ENCODE data around the gene ART3. TPM values are rescaled to one million over a fixed set of nuclear protein-coding genes. Genes with fewer than 3 reads are reported as not detected.

Gene ART3
- total RNA-seq, 1 donor from 2014 or later: not detected

GRCh38 chr4:76072760-76073159 lies 1.7 kb upstream of the ART3 start:
- DNase-seq: no peak

GRCh38 chr4:76074993-76075600 lies 588 bp downstream of the ART3 start:
- DNase-seq: no peak

GRCh38 chr4:76078033-76078613 lies 3.6 kb downstream of the ART3 start:
- DNase-seq: no peak

- no peak for DNase-seq
These were observed 9.0 kb downstream of the ART3 start for GRCh38 chr4:76083386-76083988.

GRCh38 chr4:76084542-76084941 lies 10.0 kb downstream of the ART3 start:
- DNase-seq: no peak

GRCh38 chr4:76087007-76087769 lies 12.7 kb downstream of the ART3 start:
- peak; percentile 84 for DNase-seq

GRCh38 chr4:76088719-76089118 lies 14.2 kb downstream of the ART3 start:
- no peak for DNase-seq

- DNase-seq: peak; percentile 81
These were observed 15.8 kb downstream of the ART3 start for GRCh38 chr4:76090241-76090691.

GRCh38 chr4:76091052-76091451 lies 16.5 kb downstream of the ART3 start:
- DNase-seq: no peak

- DNase-seq: no peak
These were observed 21.1 kb downstream of the ART3 start for GRCh38 chr4:76095568-76095967.

- DNase-seq: no peak
These were observed 21.6 kb downstream of the ART3 start for GRCh38 chr4:76096076-76096475.

GRCh38 chr4:76105652-76106051 lies 31.1 kb downstream of the ART3 start:
- DNase-seq: no peak

- no peak for DNase-seq
These were observed 31.9 kb downstream of the ART3 start for GRCh38 chr4:76106442-76106841.

- DNase-seq: no peak
These were observed 34.1 kb downstream of the ART3 start for GRCh38 chr4:76108467-76109181.

- no peak for DNase-seq
These were observed 42.3 kb downstream of the ART3 start for GRCh38 chr4:76116821-76117220.

- no peak for DNase-seq
These were observed 43.0 kb downstream of the ART3 start for GRCh38 chr4:76117536-76117935.

GRCh38 chr4:76120199-76120598 lies 45.7 kb downstream of the ART3 start:
- DNase-seq: no peak

- DNase-seq: no peak
These were observed 51.3 kb downstream of the ART3 start for GRCh38 chr4:76125816-76126215.

- no peak for DNase-seq
These were observed 53.2 kb downstream of the ART3 start for GRCh38 chr4:76127754-76128153.

GRCh38 chr4:76141241-76141640 lies 66.7 kb downstream of the ART3 start:
- DNase-seq: no peak

GRCh38 chr4:76144546-76144945 lies 70.0 kb downstream of the ART3 start:
- no peak for DNase-seq

- DNase-seq: peak; percentile 79
These were observed 73.1 kb downstream of the ART3 start for GRCh38 chr4:76147454-76148141.
